ENCODE data around the gene FLNC.

FLNC gene

DNA sequence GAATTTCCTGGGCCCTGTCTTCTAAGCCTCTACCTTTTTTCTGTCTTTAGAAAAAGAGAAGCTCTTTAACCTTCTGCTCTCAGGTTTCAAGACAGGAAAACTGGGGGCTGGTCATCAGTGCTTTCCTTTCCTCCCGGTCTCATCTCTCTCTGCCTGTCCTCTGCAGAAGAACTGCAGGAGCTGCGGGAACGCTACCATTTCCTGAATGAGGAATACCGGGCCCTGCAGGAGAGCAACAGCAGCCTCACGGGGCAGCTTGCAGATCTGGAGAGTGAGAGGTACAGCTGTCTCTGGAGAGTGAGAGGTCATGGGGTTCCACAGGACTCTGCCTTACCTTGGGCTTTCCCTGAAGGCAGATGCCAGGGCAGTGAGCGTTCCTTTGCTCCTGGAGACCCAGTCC, 25.7 kb upstream of the FLNC start:
- DNase-seq (ENCODE audit: low spot score), result no peak

GRCh38 chr7:128805225-128805624, 25.0 kb upstream of the FLNC start:
- TF ChIP-seq, protein P1, sequence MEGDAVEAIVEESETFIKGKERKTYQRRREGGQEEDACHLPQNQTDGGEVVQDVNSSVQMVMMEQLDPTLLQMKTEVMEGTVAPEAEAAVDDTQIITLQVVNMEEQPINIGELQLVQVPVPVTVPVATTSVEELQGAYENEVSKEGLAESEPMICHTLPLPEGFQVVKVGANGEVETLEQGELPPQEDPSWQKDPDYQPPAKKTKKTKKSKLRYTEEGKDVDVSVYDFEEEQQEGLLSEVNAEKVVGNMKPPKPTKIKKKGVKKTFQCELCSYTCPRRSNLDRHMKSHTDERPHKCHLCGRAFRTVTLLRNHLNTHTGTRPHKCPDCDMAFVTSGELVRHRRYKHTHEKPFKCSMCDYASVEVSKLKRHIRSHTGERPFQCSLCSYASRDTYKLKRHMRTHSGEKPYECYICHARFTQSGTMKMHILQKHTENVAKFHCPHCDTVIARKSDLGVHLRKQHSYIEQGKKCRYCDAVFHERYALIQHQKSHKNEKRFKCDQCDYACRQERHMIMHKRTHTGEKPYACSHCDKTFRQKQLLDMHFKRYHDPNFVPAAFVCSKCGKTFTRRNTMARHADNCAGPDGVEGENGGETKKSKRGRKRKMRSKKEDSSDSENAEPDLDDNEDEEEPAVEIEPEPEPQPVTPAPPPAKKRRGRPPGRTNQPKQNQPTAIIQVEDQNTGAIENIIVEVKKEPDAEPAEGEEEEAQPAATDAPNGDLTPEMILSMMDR (IDR thresholded peaks at IDR 0.05; ENCODE audit: extremely low read depth, missing control alignments), result no peak
- DNase-seq (ENCODE audit: low spot score), result no peak

More for the DNA sequence above, 25.7 kb upstream of the FLNC start:
- TF ChIP-seq, protein P1 (IDR thresholded peaks at IDR 0.05; ENCODE audit: extremely low read depth, missing control alignments), result no peak

GRCh38 chr7:128807191-128807590, 23.0 kb upstream of the FLNC start:
- no peak for DNase-seq (ENCODE audit: low spot score)
- TF ChIP-seq, protein P1 (IDR thresholded peaks at IDR 0.05; ENCODE audit: extremely low read depth, missing control alignments), result no peak

- no peak for DNase-seq (ENCODE audit: low spot score)
- TF ChIP-seq, protein P1 (IDR thresholded peaks at IDR 0.05; ENCODE audit: extremely low read depth, missing control alignments), result no peak
Measured at GRCh38 chr7:128809363-128809762, 20.8 kb upstream of the FLNC start.

DNA sequence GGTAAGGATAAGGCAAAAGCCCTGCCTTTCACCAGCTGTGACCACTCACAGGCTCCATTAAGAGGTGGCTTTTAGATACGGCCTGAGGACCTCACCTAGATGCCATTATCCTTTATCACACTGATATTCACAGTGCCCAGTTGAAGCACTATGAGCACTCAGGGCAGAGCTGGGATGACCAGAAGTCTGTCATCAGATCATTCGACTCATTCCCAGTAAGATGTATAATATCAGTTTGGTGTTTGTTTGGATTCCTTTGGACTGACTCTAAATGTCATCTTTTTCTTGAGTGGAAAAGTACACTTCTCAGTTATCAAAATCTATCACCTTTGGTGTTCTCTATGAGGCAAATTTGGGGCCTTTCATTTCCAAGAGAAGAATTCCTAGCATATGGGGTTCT, 19.7 kb upstream of the FLNC start:
- TF ChIP-seq, protein P1 (IDR thresholded peaks at IDR 0.05; ENCODE audit: extremely low read depth, missing control alignments), result no peak
- DNase-seq (ENCODE audit: low spot score), result no peak

- TF ChIP-seq, protein P1 (IDR thresholded peaks at IDR 0.05; ENCODE audit: extremely low read depth, missing control alignments), result no peak
Measured at GRCh38 chr7:128810997-128811396, 19.2 kb upstream of the FLNC start.

GRCh38 chr7:128811631-128812430, 18.4 kb upstream of the FLNC start:
- TF ChIP-seq, protein P1 (IDR thresholded peaks at IDR 0.05; ENCODE audit: extremely low read depth, missing control alignments), result no peak
- no peak for DNase-seq (ENCODE audit: low spot score)

More at GRCh38 chr7:128810997-128811396, 19.2 kb upstream of the FLNC start:
- DNase-seq (ENCODE audit: low spot score), result no peak
